Neutrophil (primary cell): ENCODE results near the gene APCDD1L.

Experiments
- H3K27ac ChIP-seq: fragments of 200-600 bp; sonication (generic); 2 replicates; pipeline ENCODE4 v1.5.1; 2016; ENCODE audit warnings: mild to moderate bottlenecking, moderate library complexity
- H3K27me3 ChIP-seq: fragments of 200-600 bp; sonication (generic); 2 replicates; pipeline ENCODE4 v1.6.0; 2016; ENCODE audit warnings: mild to moderate bottlenecking
- H3K36me3 ChIP-seq: fragments of 200-600 bp; sonication (generic); 2 replicates; pipeline ENCODE4 v1.5.1; 2017
- H3K4me1 ChIP-seq, 2 experiments: fragments of 200-600 bp in 1 of 2; sonication (generic) in 1 of 2; 1 replicate in 1 of 2; 2 replicates in 1 of 2; pipeline versions ENCODE4 v1.5.1 to v1.6.1; 2013 to 2016; ENCODE audit warnings: low read depth in 1 of 2, low read length in 1 of 2, mild to moderate bottlenecking in 1 of 2, moderate library complexity in 1 of 2; ENCODE audit not compliant: control insufficient read depth in 1 of 2, insufficient read depth in 1 of 2
- H3K4me3 ChIP-seq, 2 experiments: fragments of 200-600 bp in 1 of 2; sonication (generic) in 1 of 2; 1 replicate in 1 of 2; 2 replicates in 1 of 2; pipeline ENCODE4 v1.5.1; 2013 to 2016; ENCODE audit warnings: low read depth in 1 of 2, low read length in 1 of 2, mild to moderate bottlenecking in 1 of 2, moderate library complexity in 1 of 2
- H3K9me3 ChIP-seq: fragments of 200-600 bp; sonication (generic); 2 replicates; pipeline ENCODE4 v1.5.1; 2016
- TF ChIP-seq, protein P1 (sequence below): fragments of 200-600 bp; sonication (generic); IDR thresholded peaks from 2 replicates; pipeline ENCODE4 v1.5.1; 2016; ENCODE audit warnings: antibody characterized with exemption

Gene APCDD1L

GRCh38 chr20:58555078-58555765 is 40.0 kb upstream of the APCDD1L start:
- TF ChIP-seq, protein P1, sequence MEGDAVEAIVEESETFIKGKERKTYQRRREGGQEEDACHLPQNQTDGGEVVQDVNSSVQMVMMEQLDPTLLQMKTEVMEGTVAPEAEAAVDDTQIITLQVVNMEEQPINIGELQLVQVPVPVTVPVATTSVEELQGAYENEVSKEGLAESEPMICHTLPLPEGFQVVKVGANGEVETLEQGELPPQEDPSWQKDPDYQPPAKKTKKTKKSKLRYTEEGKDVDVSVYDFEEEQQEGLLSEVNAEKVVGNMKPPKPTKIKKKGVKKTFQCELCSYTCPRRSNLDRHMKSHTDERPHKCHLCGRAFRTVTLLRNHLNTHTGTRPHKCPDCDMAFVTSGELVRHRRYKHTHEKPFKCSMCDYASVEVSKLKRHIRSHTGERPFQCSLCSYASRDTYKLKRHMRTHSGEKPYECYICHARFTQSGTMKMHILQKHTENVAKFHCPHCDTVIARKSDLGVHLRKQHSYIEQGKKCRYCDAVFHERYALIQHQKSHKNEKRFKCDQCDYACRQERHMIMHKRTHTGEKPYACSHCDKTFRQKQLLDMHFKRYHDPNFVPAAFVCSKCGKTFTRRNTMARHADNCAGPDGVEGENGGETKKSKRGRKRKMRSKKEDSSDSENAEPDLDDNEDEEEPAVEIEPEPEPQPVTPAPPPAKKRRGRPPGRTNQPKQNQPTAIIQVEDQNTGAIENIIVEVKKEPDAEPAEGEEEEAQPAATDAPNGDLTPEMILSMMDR: no peak
- Histone ChIP-seq H3K36me3 (no peaks in the 10 kb centered on the region), H3K9me3 (no peaks in the 10 kb centered on the region), H3K27me3 (peaks cover 55% of the 10 kb centered on the region), H3K27ac (no peak overlapping the region), H3K4me3 (no peak overlapping the region), H3K4me1 (no peaks in the 10 kb centered on the region)

GRCh38 chr20:58554541-58554940 is 39.3 kb upstream of the APCDD1L start:
- Histone ChIP-seq H3K27ac (no peak overlapping the region), H3K4me1 (no peaks in the 10 kb centered on the region), H3K9me3 (no peaks in the 10 kb centered on the region), H3K36me3 (no peaks in the 10 kb centered on the region), H3K27me3 (peaks cover 55% of the 10 kb centered on the region), H3K4me3 (no peak overlapping the region)
- TF ChIP-seq, protein P1: no peak

DNA sequence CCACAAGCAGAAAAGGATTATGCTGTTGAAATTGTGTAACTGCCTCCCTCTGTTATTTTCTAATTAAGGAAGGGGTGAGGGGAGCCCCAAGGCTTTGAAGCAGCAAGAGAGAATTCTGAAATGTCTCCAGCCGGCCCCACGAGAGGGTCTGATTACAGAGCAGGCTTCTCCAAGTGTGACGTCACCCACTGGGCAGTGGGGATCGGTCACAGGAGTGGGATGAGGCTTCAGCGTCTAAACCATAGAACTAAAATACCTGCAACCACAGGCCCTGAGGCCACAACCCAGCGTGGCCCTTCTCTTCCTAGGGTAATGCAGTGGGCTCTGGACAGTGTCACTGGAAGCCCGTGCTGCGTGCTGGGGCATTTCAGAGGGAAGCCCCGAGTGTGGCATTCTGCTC is 38.6 kb upstream of the APCDD1L start:
- Histone ChIP-seq H3K4me3 (no peak overlapping the region), H3K36me3 (no peaks in the 10 kb centered on the region), H3K4me1 (no peaks in the 10 kb centered on the region), H3K27me3 (peaks cover 49% of the 10 kb centered on the region), H3K27ac (no peak overlapping the region), H3K9me3 (no peaks in the 10 kb centered on the region)
- TF ChIP-seq, protein P1: no peak

DNA sequence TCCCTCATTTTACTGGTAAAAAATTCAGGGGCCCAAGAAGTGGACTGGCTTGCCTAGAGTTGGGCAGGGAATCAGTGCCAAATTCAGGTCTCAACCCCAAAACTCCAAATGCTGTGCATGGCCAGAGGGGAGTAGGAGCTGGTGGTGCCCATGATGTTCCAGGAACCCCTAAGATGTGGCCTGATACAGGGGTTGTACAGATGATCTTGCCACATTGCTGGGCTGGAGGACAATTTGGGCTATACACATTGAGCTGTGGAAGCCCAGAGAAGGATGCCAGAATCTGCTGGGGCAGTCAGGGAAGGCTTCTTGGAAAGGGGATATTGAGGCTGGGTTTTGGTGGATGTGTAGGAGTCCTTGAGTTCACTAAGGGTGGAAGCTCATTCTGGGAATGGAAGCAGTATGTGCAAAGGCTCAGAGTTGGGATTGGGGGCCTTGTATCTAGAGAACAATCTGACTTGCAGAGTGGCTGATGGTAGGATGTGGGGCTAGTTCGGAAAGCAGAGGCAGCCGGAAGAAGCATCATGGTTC is 38.0 kb upstream of the APCDD1L start:
- Histone ChIP-seq H3K4me1 (no peaks in the 10 kb centered on the region), H3K36me3 (no peaks in the 10 kb centered on the region), H3K9me3 (no peaks in the 10 kb centered on the region), H3K4me3 (no peak overlapping the region), H3K27ac (no peak overlapping the region), H3K27me3 (peaks cover 48% of the 10 kb centered on the region)
- TF ChIP-seq, protein P1: no peak

- Histone ChIP-seq H3K36me3 (no peaks in the 10 kb centered on the region), H3K27ac (no peak overlapping the region), H3K4me1 (no peaks in the 10 kb centered on the region), H3K9me3 (no peaks in the 10 kb centered on the region), H3K4me3 (no peak overlapping the region), H3K27me3 (peaks cover 50% of the 10 kb centered on the region)
- TF ChIP-seq, protein P1: no peak
Measured at GRCh38 chr20:58552366-58552934, 37.3 kb upstream of the APCDD1L start.
